H4 (cell line): Measurements from ENCODE around the gene ITGB7. TPM values are rescaled to one million over a fixed set of nuclear protein-coding genes. Genes with fewer than 3 reads are reported as not detected.

Experiments used
- DNase-seq: peaks from one replicate; pipeline ENCODE4 v3.0.0-alpha.2; 2015; ENCODE audit warnings: low spot score
- total RNA-seq: library from RNA; depleted of rRNA; stranded (reverse); fragments of >200 nt; shearing (Covaris generic); gene quantifications from 2 replicates; pipeline ENCODE4 v1.2.3, GENCODE V29; 2014

ITGB7 gene
- total RNA-seq, 1 experiment from 2014 or later, result 0.39 TPM

DNA sequence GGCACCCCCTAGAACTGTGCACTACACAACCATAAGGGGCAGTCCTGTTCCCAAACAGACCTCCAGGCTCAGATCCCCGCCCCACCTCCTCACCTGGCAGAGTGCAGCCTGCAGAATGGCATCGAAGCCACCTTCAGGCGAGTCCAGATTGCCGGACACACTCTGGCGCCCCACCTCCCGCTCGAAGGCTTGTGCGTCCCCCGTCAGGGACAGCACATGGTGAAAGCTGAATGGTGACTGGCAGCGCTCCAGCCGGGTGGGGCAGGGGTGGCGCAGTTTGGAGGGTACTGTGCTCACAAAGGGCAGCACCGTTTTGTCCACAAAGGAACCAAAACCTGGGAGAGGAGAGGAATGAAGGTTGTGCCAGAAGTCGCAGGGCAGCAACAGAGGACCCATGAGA, 10.6 kb downstream of the ITGB7 start:
- DNase-seq, result no peak

GRCh38 chr12:53195516-53196420, 11.3 kb downstream of the ITGB7 start:
- DNase-seq, result no peak

DNA sequence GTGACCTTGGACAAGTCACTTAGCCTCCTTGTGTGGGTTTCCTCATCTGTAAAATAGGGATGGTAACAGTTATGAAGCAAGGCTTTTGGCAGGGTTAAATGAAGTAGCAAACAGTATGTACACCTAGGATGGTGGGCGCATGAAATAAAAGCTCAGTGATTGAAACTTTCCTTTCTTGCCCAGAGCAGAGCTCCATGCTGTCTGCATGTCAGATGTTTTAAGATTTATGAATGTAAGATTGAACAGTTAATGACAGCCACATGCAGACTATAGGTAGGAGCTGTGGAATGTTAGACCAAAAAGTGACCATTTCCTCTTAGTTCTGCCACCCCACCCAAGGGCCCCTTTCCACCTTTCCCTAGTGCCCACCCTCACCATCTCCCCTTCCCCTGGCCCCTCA, 12.1 kb downstream of the ITGB7 start:
- DNase-seq, result no peak

DNA sequence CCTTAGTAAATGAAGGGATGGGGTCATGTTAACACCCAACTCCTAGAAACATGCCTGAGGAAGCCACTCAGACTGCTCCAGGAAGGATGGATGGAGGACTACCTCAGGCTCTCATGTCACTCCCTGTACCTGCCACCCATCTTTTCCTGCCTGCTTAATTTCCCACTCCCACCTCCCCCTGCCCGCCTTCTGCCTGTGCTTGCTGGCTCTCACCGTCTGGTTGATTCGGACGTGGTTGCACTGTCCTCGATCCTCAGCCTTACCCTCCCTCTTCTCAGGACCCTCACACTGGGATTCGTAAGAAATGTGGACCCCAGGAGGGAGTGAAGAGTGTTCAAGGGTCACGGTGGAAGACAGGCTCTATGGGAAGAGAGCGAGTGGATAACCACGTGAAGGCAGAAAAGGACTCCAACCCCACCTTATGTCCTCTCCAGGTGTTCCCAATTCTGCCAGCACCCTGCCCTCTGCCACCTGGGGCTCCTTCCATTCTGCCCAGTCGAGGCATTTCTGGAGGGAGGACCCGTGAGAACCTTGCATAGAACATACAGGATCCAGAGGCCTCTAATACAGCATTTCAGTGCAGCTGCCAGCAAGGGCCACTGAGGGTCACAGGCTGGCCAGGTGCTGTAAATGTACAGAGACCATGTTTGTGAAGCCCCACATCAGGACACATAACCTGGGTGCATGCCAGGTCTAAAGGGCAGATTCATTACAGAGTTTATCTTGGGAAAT, 12.9 kb downstream of the ITGB7 start:
- DNase-seq, result no peak

DNA sequence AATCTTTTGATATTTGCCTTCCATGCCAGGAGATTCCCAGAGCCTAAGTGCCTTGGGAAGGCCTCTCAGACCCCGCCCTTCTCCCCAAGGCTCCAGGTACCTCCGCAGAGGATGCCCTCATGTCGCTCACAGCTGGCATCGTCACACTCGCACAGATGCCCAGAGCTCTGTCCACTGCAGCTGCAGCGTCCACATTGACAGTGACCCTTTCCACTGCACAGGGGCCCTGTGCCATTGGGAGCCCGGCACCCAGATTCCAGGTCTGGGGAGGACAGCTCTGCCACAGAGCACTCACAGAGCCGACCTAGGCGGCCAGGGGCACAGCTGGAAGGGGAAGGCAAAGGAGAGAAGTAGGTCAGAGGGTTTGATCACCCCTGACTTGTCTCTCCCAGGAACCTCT, 14.0 kb downstream of the ITGB7 start:
- DNase-seq, result no peak

GRCh38 chr12:53192531-53193021, 14.5 kb downstream of the ITGB7 start:
- no peak for DNase-seq

DNA sequence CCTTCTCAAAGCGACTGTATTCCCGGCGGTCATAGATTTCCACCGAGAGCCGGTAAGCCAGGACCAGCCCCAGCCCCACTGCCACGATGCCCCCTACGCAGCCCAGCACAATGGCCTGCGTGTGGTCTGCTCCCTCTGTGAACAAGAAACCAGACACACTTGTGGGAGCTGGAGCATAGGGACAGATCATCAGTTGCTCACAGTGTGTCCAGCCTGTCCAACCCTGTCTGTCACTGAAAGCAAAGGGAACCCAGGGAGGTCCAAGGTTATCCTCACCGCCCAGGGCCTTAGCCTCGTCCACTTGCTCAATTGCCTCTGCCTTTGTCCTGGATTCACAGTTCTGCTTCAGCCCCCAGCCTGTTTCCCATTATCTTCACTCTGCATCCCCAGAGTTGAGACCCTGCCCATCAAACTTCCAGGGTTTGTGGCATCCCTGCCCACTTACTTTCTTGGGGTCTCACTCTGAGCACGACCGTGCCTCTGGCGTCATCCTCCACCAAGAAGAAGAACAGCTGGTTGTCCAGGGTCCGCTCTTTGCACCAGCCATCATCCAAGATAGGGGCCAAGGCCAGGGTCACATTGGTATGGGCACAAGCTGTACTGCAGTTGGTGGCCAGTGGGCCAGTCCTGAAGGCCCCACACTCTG, 15.0 kb downstream of the ITGB7 start:
- no peak for DNase-seq

GRCh38 chr12:53191096-53191884, 15.8 kb downstream of the ITGB7 start:
- DNase-seq, result no peak

GRCh38 chr12:53190108-53190729, 16.8 kb downstream of the ITGB7 start:
- peak; percentile 36 for DNase-seq

- no peak for DNase-seq
Observed at GRCh38 chr12:53187145-53187899, 19.7 kb downstream of the ITGB7 start.

DNA sequence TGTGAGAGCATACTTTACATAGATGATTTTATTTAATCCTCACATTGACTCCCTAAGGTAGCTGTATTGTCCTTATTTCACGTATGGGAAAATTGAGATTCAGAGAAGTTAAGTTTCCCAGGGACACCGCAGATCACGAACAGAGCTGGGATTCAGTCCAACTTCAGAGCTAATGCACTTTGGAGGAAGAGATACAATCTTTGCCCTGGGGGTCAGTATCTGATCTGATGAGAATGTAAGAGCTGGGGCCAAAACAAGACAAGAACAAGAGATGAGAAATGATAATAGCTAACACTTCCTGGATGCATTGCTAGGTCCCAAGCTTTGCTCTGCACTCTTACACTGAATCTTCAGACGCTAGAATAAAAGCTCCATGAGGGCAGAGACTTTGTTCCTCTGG, 20.3 kb downstream of the ITGB7 start:
- no peak for DNase-seq

GRCh38 chr12:53185582-53186153, 21.4 kb downstream of the ITGB7 start:
- DNase-seq, result no peak

DNA sequence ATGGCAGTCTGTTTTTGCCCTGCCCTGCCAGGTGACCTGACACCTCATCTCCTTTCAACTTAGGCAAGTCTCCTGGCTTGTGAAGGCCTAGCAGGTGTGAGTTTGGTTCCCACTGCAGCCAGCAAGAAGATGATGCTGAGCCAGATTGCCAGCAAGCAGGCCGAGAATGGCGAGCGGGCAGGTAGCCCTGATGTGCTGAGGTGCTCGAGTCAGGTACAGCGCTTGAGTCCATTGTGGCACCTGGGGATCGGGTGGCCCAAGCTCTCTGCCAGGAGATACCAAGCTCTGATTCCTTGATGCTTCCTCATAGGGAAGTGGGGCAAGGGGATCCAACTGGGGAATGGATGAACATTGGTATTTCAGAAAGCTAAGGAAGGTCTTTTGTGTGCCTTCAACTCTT, 22.2 kb downstream of the ITGB7 start:
- no peak for DNase-seq

GRCh38 chr12:53182903-53183302, 24.1 kb downstream of the ITGB7 start:
- DNase-seq, result no peak

DNA sequence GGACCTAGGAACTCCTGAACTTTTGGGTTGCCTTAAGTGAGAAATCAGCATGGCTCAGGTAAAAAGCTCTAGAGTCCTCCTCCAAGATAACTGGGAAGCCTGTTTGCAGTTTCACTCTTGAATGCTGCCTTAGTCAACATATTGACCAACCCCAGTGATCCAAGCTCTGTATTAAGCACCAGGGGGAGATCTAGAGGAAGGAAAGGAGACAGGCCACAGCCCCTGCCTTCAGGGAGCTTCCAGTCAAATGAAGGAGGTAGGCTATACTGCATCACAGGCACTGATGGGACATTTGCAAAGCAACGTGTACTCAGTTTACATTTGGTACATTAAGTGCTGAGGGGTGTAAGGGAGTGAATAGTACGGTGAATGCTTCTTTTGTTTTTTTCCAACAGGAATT, 25.1 kb downstream of the ITGB7 start:
- no peak for DNase-seq

DNA sequence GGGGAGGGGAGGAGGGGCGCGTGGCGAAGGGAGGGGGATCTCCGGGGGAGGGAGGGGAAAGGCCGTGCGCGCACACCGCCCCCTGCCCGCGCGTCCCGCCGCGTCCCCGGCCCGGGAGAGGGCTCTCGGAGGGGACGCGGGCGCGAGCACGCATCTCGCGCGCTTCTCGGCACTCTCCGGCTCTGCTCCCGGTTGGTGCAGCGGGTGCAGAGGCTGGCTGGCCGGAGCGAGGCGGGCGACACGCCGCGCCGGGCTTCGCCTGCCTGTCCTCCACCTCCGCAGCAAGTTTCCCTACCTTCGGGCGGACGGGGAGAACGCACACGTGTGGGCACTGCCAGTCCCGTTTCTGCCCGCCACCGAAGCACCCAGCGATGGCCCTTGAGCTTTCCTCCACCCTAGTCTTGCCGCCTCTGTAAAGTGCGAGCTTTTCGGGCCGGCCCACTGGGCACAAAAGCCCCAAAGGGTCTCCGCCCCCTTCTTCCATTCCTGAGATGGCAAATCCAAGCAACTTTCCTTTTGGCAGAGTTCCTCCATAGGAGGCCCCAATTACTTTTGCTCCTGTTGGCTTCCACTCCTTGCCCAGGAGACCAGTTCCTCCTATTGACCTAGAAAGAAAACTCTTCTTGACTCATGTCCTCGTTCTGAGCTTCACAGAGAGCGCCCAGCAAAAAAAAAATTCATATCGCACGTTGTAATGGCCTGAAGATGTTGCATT, 26.0 kb downstream of the ITGB7 start:
- DNase-seq, result peak; percentile 51

DNA sequence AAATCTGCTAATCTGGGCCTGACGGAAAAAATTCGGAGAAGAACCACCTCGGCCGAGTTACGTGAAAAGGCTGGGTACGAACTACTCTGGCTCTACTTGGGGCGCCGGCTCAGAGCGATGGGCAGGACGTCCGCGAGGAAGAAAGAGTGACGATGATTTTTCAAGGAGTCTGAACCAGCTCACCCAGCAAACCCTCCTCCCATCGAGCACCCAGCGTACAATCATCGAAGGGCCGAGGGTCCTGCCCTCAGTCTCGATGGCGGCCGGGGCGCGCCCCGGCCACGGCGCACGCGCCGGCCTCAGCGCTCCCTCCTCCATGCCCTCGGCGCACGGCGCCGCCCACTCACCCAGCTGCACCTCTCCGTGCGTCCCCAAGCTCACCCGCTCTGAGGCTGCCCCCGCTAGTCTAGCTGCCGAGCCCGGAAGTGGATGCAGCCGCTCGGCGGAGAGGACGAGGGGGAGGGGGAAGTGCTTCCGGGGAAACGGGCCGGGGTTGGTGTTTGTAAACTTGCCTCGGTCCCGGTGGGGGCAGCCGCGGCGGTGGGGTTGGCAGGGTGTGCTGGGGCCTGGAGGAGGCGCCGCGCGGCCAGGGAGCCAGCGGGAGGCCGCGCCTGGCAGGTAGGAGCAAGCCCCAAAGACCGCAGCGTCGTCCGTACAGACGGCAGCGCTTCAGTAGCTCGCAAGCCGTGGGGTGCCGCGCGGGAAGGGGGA, 26.7 kb downstream of the ITGB7 start, which contains the start of the genes CSAD and ZNF740:
CSAD (minus strand) TSS at position 706 of the 711 bp plus-strand sequence. CDS start 7,455 bp downstream, outside the sequence.
ZNF740 (plus strand) TSS at position 503 of the 711 bp plus-strand sequence. CDS start 1,262 bp downstream, outside the sequence.
- DNase-seq, result peak; percentile 98

DNA sequence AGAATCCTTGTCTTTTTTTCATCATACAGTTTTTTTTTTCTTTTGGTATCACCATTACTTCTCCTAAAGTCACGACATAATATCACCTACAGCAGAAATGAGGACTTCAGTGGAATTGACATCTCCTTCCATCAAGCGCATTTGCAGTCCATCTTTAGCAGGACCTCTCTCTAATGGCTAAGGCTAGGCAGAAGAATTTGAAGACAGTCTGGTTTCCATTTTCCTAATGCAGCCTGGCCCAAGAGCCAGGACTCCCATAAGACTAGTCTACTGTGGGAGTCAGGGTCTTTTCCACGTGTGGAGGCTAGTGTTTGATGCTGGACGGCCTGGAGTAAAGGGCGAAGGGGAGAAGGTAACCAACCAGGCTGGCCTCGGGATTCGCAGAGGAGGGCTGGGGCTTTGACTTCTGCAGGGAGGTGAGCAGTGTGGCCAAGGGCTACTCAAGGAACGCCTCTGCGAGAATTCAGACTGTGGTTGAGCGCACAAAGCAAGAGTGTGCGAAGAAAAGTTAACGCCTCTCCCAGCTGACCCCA, 27.3 kb downstream of the ITGB7 start:
- no peak for DNase-seq
